ENCODE data around the gene CENPVL2.
A peak's percentile ranks its signal among the peaks of the same experiment; 100 is the strongest.
"Not testable (repeated sequence)": the region's sequence is repeated elsewhere in the genome, so short reads cannot be mapped to it uniquely, and the experiment has no call there.

CENPVL2 gene

GRCh38 chrX:51682720-51683062 is at the start of gene CENPVL2:
TSS of gene CENPVL2 (minus strand) at chrX:51682831. CDS start at chrX:51682831, 0 bp downstream.
- DNase-seq (ENCODE audit: low read depth) = not testable (repeated sequence)

- no peak for DNase-seq (ENCODE audit: low read depth)
Observed at GRCh38 chrX:51728202-51728601, 45.6 kb upstream of the CENPVL2 start.

GRCh38 chrX:51712943-51713647 is 30.5 kb upstream of the CENPVL2 start:
- DNase-seq (ENCODE audit: low read depth) = not testable (repeated sequence)

DNA sequence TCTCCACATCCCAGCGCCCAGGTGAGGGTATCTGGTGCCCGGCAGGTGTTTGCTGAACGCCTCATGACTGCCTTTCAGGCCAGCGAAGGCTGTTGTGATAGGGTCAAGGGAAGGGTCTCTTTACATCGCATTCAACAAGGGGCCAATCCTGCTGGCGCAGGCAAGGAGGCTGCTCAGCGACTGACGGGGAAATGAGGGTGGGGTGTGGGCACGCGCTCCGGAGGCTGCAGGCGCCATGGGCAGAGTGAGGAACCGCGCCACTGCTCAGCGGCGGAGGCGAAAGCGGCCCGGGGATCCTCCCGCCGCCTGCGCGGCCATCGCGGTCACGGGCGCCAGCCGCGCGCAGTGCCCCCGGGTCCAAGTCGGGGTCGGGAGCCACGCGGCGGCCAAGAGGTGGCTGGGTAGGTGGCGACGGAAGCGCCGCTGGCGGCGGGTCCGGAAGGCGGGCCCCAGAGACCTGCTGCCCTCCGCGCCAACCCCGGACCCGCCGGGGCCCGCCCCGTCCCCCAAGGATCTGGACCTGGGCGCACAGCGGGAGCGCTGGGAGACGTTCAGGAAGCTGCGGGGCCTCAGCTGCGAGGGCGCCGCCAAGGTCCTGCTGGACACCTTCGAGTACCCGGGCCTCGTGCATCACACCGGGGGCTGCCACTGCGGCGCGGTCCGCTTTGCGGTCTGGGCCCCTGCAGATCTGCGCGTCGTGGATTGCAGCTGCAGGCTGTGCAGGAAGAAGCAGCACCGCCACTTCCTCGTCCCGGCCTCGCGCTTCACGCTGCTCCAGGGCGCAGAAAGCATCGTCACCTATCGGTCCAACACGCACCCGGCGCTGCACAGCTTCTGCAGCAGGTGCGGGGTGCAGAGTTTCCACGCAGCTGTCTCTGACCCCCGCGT is 27.9 kb upstream of the CENPVL2 start, which contains the start of gene CENPVL1:
TSS of gene CENPVL1 (plus strand) at position 236 of the 888 bp plus-strand sequence. CDS start at position 236, 0 bp downstream.
- not testable (repeated sequence) for DNase-seq (ENCODE audit: low read depth)

- DNase-seq (ENCODE audit: low read depth) = no peak
Observed at GRCh38 chrX:51697397-51697796, 14.8 kb upstream of the CENPVL2 start.

GRCh38 chrX:51694254-51694653 is 11.6 kb upstream of the CENPVL2 start:
- DNase-seq (ENCODE audit: low read depth) = no peak

GRCh38 chrX:51681808-51682719 is 567 bp downstream of the CENPVL2 start:
- DNase-seq (ENCODE audit: low read depth) = not testable (repeated sequence)

- not testable (repeated sequence) for DNase-seq (ENCODE audit: low read depth)
Observed at GRCh38 chrX:51679689-51680433, 2.8 kb downstream of the CENPVL2 start.

GRCh38 chrX:51665981-51666380 is 16.6 kb downstream of the CENPVL2 start:
- no peak for DNase-seq (ENCODE audit: low read depth)

- DNase-seq (ENCODE audit: low read depth) = no peak
Observed at GRCh38 chrX:51643377-51643776, 39.3 kb downstream of the CENPVL2 start.

- peak; percentile 47 for DNase-seq (ENCODE audit: low read depth)
Observed at GRCh38 chrX:51641421-51642021, 41.1 kb downstream of the CENPVL2 start.

DNA sequence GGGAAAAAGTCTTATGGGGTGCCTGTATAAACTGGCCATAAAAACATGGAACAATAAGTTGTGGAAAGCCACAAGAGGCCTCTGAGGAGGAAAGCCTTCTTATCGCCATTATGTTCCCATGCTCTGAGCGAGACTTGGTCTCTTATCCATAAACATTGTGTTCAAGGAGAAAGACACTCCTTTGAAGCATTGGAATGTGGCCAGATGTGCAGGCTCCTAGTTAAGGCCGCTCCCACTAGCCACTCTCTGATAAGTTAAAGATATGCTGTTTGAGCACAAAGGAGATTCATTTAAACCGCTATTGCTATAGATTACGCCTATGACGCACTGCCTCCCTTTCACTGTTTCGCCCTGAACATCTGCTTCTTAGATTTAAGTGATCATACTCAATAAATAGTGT is 46.1 kb downstream of the CENPVL2 start:
- DNase-seq (ENCODE audit: low read depth) = not testable (repeated sequence)

Data from amniotic epithelial cell (primary cell).